PC-3 (cell line): ENCODE results near the gene ZNF91.

Experiments
- EZH2phosphoT487 ChIP-seq: fragments of 300-600 bp; sonication (generic); IDR thresholded peaks from 2 replicates; pipeline ENCODE4 v1.6.1; 2018; ENCODE audit warnings: mild to moderate bottlenecking, antibody characterized with exemption, low read length, borderline replicate concordance
- TF ChIP-seq, protein P1 (sequence below): fragments of 300-600 bp; sonication (generic); conservative IDR thresholded peaks from 2 replicates; pipeline ENCODE4 v1.5.1; 2017; ENCODE audit warnings: antibody characterized with exemption, low read depth, mild to moderate bottlenecking, low read length

DNA sequence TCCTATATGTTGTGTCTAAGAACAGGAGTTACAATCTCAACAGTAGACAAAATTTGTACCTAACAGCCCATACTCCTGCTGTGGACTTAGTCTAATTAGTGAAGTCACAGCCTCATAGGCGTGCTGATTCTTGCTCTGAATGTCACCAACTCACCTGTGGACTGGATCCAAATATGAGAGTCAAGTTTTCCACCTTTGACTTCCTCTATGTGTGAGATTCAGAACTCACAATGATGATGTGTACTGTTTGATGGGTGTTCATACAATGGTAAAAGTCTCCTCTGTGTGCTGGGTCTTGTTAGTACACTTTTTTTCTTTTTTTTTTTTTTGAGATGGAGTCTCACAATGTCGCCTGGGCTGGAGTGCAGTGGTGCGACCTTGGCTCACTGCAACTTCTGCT is 7.8 kb upstream of the ZNF91 start:
- TF ChIP-seq, protein P1, sequence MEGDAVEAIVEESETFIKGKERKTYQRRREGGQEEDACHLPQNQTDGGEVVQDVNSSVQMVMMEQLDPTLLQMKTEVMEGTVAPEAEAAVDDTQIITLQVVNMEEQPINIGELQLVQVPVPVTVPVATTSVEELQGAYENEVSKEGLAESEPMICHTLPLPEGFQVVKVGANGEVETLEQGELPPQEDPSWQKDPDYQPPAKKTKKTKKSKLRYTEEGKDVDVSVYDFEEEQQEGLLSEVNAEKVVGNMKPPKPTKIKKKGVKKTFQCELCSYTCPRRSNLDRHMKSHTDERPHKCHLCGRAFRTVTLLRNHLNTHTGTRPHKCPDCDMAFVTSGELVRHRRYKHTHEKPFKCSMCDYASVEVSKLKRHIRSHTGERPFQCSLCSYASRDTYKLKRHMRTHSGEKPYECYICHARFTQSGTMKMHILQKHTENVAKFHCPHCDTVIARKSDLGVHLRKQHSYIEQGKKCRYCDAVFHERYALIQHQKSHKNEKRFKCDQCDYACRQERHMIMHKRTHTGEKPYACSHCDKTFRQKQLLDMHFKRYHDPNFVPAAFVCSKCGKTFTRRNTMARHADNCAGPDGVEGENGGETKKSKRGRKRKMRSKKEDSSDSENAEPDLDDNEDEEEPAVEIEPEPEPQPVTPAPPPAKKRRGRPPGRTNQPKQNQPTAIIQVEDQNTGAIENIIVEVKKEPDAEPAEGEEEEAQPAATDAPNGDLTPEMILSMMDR = no peak
- TF ChIP-seq EZH2phosphoT487 = no peak
